22Rv1 (cell line): ENCODE results near the gene METAP1.

Source experiments
- CTCF ChIP-seq: fragments of 450-650 bp; IDR thresholded peaks from 2 replicates; pipeline ENCODE4 v1.5.1; 2017; ENCODE audit warnings: mild to moderate bottlenecking
- ZFX ChIP-seq: fragments of 450-650 bp; IDR thresholded peaks from 2 replicates; pipeline ENCODE4 v1.6.1; 2017; ENCODE audit warnings: antibody characterized with exemption, borderline replicate concordance

- no peak for TF ChIP-seq CTCF
- no peak for TF ChIP-seq ZFX
These were observed 27.7 kb upstream of the METAP1 start for GRCh38 chr4:98967786-98968329.
